ENCODE results near the gene RPTOR. TPM values are rescaled to one million over a fixed set of nuclear protein-coding genes. Genes with fewer than 3 reads are reported as not detected.

Gene RPTOR, protein sequence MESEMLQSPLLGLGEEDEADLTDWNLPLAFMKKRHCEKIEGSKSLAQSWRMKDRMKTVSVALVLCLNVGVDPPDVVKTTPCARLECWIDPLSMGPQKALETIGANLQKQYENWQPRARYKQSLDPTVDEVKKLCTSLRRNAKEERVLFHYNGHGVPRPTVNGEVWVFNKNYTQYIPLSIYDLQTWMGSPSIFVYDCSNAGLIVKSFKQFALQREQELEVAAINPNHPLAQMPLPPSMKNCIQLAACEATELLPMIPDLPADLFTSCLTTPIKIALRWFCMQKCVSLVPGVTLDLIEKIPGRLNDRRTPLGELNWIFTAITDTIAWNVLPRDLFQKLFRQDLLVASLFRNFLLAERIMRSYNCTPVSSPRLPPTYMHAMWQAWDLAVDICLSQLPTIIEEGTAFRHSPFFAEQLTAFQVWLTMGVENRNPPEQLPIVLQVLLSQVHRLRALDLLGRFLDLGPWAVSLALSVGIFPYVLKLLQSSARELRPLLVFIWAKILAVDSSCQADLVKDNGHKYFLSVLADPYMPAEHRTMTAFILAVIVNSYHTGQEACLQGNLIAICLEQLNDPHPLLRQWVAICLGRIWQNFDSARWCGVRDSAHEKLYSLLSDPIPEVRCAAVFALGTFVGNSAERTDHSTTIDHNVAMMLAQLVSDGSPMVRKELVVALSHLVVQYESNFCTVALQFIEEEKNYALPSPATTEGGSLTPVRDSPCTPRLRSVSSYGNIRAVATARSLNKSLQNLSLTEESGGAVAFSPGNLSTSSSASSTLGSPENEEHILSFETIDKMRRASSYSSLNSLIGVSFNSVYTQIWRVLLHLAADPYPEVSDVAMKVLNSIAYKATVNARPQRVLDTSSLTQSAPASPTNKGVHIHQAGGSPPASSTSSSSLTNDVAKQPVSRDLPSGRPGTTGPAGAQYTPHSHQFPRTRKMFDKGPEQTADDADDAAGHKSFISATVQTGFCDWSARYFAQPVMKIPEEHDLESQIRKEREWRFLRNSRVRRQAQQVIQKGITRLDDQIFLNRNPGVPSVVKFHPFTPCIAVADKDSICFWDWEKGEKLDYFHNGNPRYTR (N-terminal part only)
- 10 to 100 TPM; 53.1 to 54.0 TPM for total RNA-seq

DNA sequence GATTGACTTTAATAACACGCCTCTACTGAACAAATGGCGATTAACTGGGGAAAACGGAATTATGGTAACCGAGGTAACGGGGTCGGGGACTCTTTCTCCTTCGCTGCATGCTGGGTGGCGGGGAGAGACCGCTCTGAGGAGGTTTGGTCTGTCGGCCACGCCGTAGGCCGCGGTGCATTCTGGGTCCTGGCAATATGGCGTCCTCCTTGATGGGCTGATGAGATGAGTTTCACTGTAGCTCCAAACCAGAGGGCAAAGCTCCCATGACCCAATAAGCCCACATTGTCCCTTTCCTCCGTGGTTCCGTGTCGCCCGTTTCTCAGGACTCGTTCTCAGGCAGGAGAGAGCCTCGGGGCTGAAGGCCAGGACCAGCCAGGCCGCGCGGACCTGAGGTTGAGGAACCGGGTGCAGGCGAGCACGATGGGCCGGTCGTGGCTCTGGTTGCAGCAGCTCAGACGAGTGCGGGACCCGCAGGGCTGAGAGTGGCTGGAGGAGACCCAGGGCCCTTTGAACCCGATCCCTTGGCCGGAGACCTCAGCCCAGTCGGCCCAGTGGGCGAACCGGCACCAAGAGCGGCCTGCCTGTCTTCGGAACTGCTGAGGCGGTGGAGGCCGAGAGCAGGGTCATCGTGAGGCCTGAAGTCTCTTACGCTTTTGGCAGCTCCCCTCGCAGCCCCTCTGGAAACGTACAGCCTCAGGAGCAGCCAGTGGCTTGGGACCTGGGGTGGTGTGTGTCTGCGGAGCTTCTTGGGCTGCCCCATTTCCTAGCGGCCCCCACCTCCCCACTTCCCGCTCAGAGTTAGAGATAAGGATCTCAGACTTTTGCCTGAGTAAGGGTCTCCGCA is at the start of gene RPTOR:
RPTOR (plus strand) TSS at position 184 of the 844 bp plus-strand sequence. CDS start 792 bp downstream, outside the sequence.
- ATAC-seq: peak; percentile 97
- Mint-ChIP-seq H3K4me1 (ENCODE audit: low read depth) (peaks cover 32% of the 10 kb centered on the region), H3K9me3 (ENCODE audit: insufficient read depth) (no peaks in the 10 kb centered on the region), H3K27me3 (ENCODE audit: low read depth) (no peaks in the 10 kb centered on the region), H3K4me3 (peak within 1 kb of the TSS; percentile 91), H3K27ac (peak within 1 kb of the TSS; percentile 93), H3K36me3 (ENCODE audit: low read depth) (peaks cover 5% of the 10 kb centered on the region)
- peak; percentile 94 for DNase-seq
- ChIA-PET POLR2A (interaction anchor here (0.5 to 2.0 kb wide), 6 partner anchors 18 to 399 kb away, joined by 3 to 8 read pairs (median 4); no protein-coding TSS in a partner anchor), CTCF (interaction anchor here (0.7 to 1.4 kb wide), 6 partner anchors 12 to 217 kb away, joined by 3 to 4 read pairs (median 3); no protein-coding TSS in a partner anchor)

DNA sequence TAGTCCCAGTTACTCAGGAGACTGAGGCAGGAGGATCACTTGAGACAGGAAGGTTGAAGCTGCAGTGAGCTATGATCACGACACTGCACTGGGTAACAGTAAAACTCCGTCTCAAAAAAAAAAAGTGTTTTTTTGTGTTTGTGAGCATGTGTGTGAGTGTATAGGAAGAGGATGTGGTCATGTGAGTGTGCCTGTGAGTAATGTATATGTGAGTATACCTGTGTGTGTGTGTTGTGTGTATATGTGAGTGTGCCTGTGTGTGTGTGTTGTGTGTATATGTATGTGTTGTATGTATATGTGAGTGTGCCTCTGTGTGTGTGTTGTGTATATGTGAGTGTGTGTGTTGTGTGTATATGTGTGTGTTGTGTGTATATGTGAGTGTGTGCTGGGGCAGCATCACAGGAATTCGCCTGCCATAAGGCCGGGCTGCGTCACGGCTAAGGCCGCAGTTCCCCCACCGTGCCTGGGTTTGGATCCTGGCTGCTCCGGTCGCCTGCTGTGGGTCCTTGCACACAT is 46.9 kb upstream of the RPTOR start:
- POLR2A ChIA-PET: no interaction called here
- peak; percentile 22 for ATAC-seq

GRCh38 chr17:80498242-80498919 is 46.3 kb upstream of the RPTOR start:
- no peak overlapping the region for H3K4me3 Mint-ChIP-seq
- no peak for DNase-seq
- ATAC-seq: no peak
- H3K4me1 Mint-ChIP-seq (ENCODE audit: low read depth): peaks cover 10% of the 10 kb centered on the region
- no peak overlapping the region for H3K27ac Mint-ChIP-seq
- ChIA-PET CTCF (no interaction called here), POLR2A (interaction anchor here (1.0 kb wide), 1 partner anchor 23 kb away, joined by 3 read pairs; no protein-coding TSS in a partner anchor)
- H3K36me3 Mint-ChIP-seq (ENCODE audit: low read depth): no peaks in the 10 kb centered on the region
- peaks cover 12% of the 10 kb centered on the region for H3K27me3 Mint-ChIP-seq (ENCODE audit: low read depth)
- no peaks in the 10 kb centered on the region for H3K9me3 Mint-ChIP-seq (ENCODE audit: insufficient read depth)

More for the DNA sequence above, 46.9 kb upstream of the RPTOR start:
- H3K27me3 Mint-ChIP-seq (ENCODE audit: low read depth): peaks cover 15% of the 10 kb centered on the region
- H3K9me3 Mint-ChIP-seq (ENCODE audit: insufficient read depth): no peaks in the 10 kb centered on the region
- peaks cover 10% of the 10 kb centered on the region for H3K4me1 Mint-ChIP-seq (ENCODE audit: low read depth)
- CTCF ChIA-PET: no interaction called here
- no peaks in the 10 kb centered on the region for H3K36me3 Mint-ChIP-seq (ENCODE audit: low read depth)
- no peak for DNase-seq
- peak overlapping the region; percentile 9 for H3K27ac Mint-ChIP-seq
- no peak overlapping the region for H3K4me3 Mint-ChIP-seq

- Mint-ChIP-seq H3K27me3 (ENCODE audit: low read depth) (peaks cover 13% of the 10 kb centered on the region), H3K36me3 (ENCODE audit: low read depth) (no peaks in the 10 kb centered on the region), H3K27ac (no peak overlapping the region), H3K9me3 (ENCODE audit: insufficient read depth) (no peaks in the 10 kb centered on the region), H3K4me1 (ENCODE audit: low read depth) (peaks cover 10% of the 10 kb centered on the region), H3K4me3 (no peak overlapping the region)
- ATAC-seq (peak; percentile 32), DNase-seq (no peak)
- ChIA-PET POLR2A (interaction anchor here (1.0 kb wide), 1 partner anchor 23 kb away, joined by 3 read pairs; no protein-coding TSS in a partner anchor), CTCF (interaction anchor here (0.6 kb wide), 1 partner anchor 104 kb away, joined by 3 read pairs; no protein-coding TSS in a partner anchor)
Observed at GRCh38 chr17:80498920-80499410, 45.7 kb upstream of the RPTOR start.

GRCh38 chr17:80499560-80499959 is 45.1 kb upstream of the RPTOR start:
- POLR2A ChIA-PET: interaction anchor here (0.6 kb wide), 1 partner anchor 68 kb away, joined by 3 read pairs; no protein-coding TSS in a partner anchor

GRCh38 chr17:80499961-80500665 is 44.5 kb upstream of the RPTOR start:
- ChIA-PET CTCF (no interaction called here), POLR2A (interaction anchor here (0.6 kb wide), 1 partner anchor 68 kb away, joined by 3 read pairs; no protein-coding TSS in a partner anchor)

More at GRCh38 chr17:80499560-80499959, 45.1 kb upstream of the RPTOR start:
- DNase-seq (no peak), ATAC-seq (no peak)
- Mint-ChIP-seq H3K4me1 (ENCODE audit: low read depth) (peaks cover 10% of the 10 kb centered on the region), H3K36me3 (ENCODE audit: low read depth) (no peaks in the 10 kb centered on the region), H3K4me3 (no peak overlapping the region), H3K27me3 (ENCODE audit: low read depth) (peaks cover 17% of the 10 kb centered on the region), H3K9me3 (ENCODE audit: insufficient read depth) (no peaks in the 10 kb centered on the region), H3K27ac (no peak overlapping the region)
- CTCF ChIA-PET: interaction anchor here (0.6 kb wide), 1 partner anchor 105 kb away, joined by 3 read pairs; no protein-coding TSS in a partner anchor

DNA sequence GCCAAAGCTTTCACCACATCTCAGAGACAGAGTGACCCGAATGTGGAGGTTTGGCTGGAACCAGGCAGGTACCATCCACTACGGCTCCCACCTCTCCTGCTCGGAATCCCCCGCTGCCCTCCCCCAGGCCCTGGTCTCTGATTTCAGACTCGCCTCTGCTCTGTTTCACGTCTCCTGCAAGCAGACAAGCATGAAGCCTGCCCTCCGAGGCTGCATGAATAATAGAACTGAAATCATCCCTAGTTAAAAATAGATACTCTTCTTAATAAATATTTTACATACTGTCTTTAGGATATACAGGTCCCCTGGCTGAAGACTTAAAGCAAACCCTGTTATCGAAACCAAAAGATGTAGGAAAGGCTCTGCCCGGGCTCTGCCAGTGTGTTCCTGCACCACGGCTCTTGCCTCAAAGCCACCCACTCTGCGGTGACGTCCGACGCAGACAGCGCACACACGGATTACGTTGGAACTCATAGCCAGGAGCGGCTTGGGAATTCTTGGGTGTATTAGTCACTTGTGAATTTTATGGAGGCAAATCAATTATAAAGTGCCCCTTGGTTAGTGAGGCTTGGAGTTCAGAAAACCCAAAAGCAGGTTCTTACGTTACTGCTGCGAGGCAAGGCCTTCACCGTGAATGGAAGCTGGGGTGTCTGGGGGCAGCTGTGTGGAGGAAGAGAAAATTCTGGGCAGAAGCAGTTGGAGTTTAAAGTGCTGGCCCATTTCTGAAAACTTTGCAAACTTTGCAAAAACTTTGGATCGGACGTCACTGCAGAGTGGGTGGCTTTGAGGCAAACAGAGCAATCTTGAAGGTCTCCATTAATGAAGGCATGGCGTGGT is 42.7 kb upstream of the RPTOR start:
- H3K4me1 Mint-ChIP-seq (ENCODE audit: low read depth): peaks cover 10% of the 10 kb centered on the region
- H3K36me3 Mint-ChIP-seq (ENCODE audit: low read depth): no peaks in the 10 kb centered on the region
- ATAC-seq (no peak), DNase-seq (no peak)
- H3K27ac Mint-ChIP-seq: no peak overlapping the region
- H3K9me3 Mint-ChIP-seq (ENCODE audit: insufficient read depth): no peaks in the 10 kb centered on the region
- no peak overlapping the region for H3K4me3 Mint-ChIP-seq
- ChIA-PET POLR2A (no interaction called here), CTCF (no interaction called here)
- peaks cover 14% of the 10 kb centered on the region for H3K27me3 Mint-ChIP-seq (ENCODE audit: low read depth)

More at GRCh38 chr17:80499961-80500665, 44.5 kb upstream of the RPTOR start:
- no peaks in the 10 kb centered on the region for H3K9me3 Mint-ChIP-seq (ENCODE audit: insufficient read depth)
- no peak overlapping the region for H3K27ac Mint-ChIP-seq
- peaks cover 10% of the 10 kb centered on the region for H3K4me1 Mint-ChIP-seq (ENCODE audit: low read depth)
- DNase-seq (no peak), ATAC-seq (no peak)
- H3K27me3 Mint-ChIP-seq (ENCODE audit: low read depth): peaks cover 18% of the 10 kb centered on the region
- no peaks in the 10 kb centered on the region for H3K36me3 Mint-ChIP-seq (ENCODE audit: low read depth)
- H3K4me3 Mint-ChIP-seq: no peak overlapping the region

DNA sequence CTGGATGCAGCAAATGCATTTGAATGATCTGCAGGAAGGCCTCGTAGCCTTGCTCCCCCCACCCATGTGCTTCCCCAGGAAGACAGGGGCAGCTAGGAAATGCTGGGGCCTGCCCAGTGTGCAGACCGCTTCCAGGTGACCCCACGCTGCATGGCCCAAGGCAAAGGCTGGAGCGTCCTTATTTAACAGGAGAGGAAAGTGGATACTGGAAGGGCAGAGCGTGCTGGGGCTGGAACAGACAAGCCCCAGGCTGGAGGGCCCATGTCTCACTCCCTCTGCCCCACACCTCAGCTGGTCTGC is 42.1 kb upstream of the RPTOR start:
- H3K27me3 Mint-ChIP-seq (ENCODE audit: low read depth): peaks cover 11% of the 10 kb centered on the region
- ATAC-seq (no peak), DNase-seq (no peak)
- no peaks in the 10 kb centered on the region for H3K36me3 Mint-ChIP-seq (ENCODE audit: low read depth)
- ChIA-PET CTCF (no interaction called here), POLR2A (no interaction called here)
- H3K4me3 Mint-ChIP-seq: no peak overlapping the region
- no peak overlapping the region for H3K27ac Mint-ChIP-seq
- peaks cover 4% of the 10 kb centered on the region for H3K4me1 Mint-ChIP-seq (ENCODE audit: low read depth)
- H3K9me3 Mint-ChIP-seq (ENCODE audit: insufficient read depth): no peaks in the 10 kb centered on the region

GRCh38 chr17:80503031-80503430 is 41.6 kb upstream of the RPTOR start:
- no peaks in the 10 kb centered on the region for H3K36me3 Mint-ChIP-seq (ENCODE audit: low read depth)
- H3K9me3 Mint-ChIP-seq (ENCODE audit: insufficient read depth): no peaks in the 10 kb centered on the region
- no peak overlapping the region for H3K4me3 Mint-ChIP-seq
- H3K4me1 Mint-ChIP-seq (ENCODE audit: low read depth): no peaks in the 10 kb centered on the region
- H3K27me3 Mint-ChIP-seq (ENCODE audit: low read depth): peaks cover 10% of the 10 kb centered on the region
- no peak for DNase-seq
- POLR2A ChIA-PET: no interaction called here
- no peak overlapping the region for H3K27ac Mint-ChIP-seq
- CTCF ChIA-PET: no interaction called here
- no peak for ATAC-seq

All from activated CD8-positive, alpha-beta T cell treated with anti-CD3 and anti-CD28 coated beads, Interleukin-2, amount 10 ng/mL, durations not matched to agents 7 days and 5 days (primary cell).